Tibial artery (tissue), 4 donors: ENCODE results near the gene PCGF1.
A peak's percentile ranks its signal among the peaks of the same experiment; 100 is the strongest.

Experiments
- DNase-seq, 2 donors: peaks; one replicate each; pipeline ENCODE4 v3.0.0-alpha.2; 2019
- H3K27ac ChIP-seq, 2 donors: fragments of 200-600 bp; sonication (generic) in 1 of 2; 1 replicate in 1 of 2; 2 replicates in 1 of 2; pipeline ENCODE4 v1.5.1; 2018 to 2019; ENCODE audit warnings: mild to moderate bottlenecking in 1 of 2
- H3K27me3 ChIP-seq, 2 donors: fragments of 200-600 bp; sonication (generic) in 1 of 2; one replicate each; pipeline versions ENCODE4 v1.5.1 to v1.6.0; 2016 to 2019
- H3K36me3 ChIP-seq, 3 donors: fragments of 200-600 bp; sonication (generic) in 2 of 3; one replicate each; pipeline ENCODE4 v1.5.1; 2016 to 2019; ENCODE audit warnings: mild to moderate bottlenecking in 2 of 3
- H3K4me1 ChIP-seq, 4 donors: fragments of 200-600 bp; sonication (generic) in 2 of 4; 1 replicate in 3 of 4; 2 replicates in 1 of 4; pipeline ENCODE4 v1.5.1; 2016 to 2019
- H3K4me3 ChIP-seq, 2 donors: fragments of 200-600 bp; sonication (generic) in 1 of 2; 1 replicate in 1 of 2; 2 replicates in 1 of 2; pipeline ENCODE4 v1.5.1; 2018 to 2019; ENCODE audit warnings: mild to moderate bottlenecking in 2 of 2
- H3K9me3 ChIP-seq, 3 donors: fragments of 200-600 bp; sonication (generic) in 1 of 3; one replicate each; pipeline ENCODE4 v1.5.1; 2016 to 2019
- CTCF ChIP-seq, 2 experiments: fragments of 200-600 bp in 1 of 2; fragments of 450-650 bp in 1 of 2; IDR thresholded peaks; one replicate each; pipeline ENCODE4 v1.5.1; 2017 to 2019; ENCODE audit warnings: antibody characterized with exemption in 2 of 2, mild to moderate bottlenecking in 1 of 2, moderate library complexity in 1 of 2
- intact Hi-C: fragments of 100-400 bp; cut with DNase I; formaldehyde crosslinking; loops from one replicate; pipeline ENCODE4 v1.15.0; 2023; ENCODE audit warnings: low total_unique reads

PCGF1 gene

GRCh38 chr2:74535440-74535965 lies 28.0 kb upstream of the PCGF1 start:
- DNase-seq: peak in 1 of 2 donors; percentile 49
- no peak overlapping the region for H3K27ac ChIP-seq
- H3K27me3 ChIP-seq: no peaks in the 10 kb centered on the region
- TF ChIP-seq CTCF (IDR thresholded peaks at IDR 0.05): no peak
- H3K9me3 ChIP-seq: no peaks in the 10 kb centered on the region
- H3K36me3 ChIP-seq: peaks cover 0 to 24% (median 12%) of the 10 kb centered on the region in 3 donors
- intact Hi-C loops: no loop called here
- H3K4me3 ChIP-seq: no peak overlapping the region
- peaks cover 0 to 13% (median 12%) of the 10 kb centered on the region in 4 donors for H3K4me1 ChIP-seq

GRCh38 chr2:74534411-74534810 lies 26.9 kb upstream of the PCGF1 start:
- no peaks in the 10 kb centered on the region for H3K9me3 ChIP-seq
- H3K27me3 ChIP-seq: no peaks in the 10 kb centered on the region
- intact Hi-C loops: no loop called here
- H3K27ac ChIP-seq: no peak overlapping the region
- H3K4me3 ChIP-seq: no peak overlapping the region
- H3K36me3 ChIP-seq: peaks cover 0 to 24% (median 12%) of the 10 kb centered on the region in 3 donors
- peak in 1 of 2 donors; percentile 60 for DNase-seq
- peaks cover 0 to 14% (median 13%) of the 10 kb centered on the region in 4 donors for H3K4me1 ChIP-seq
- TF ChIP-seq CTCF (IDR thresholded peaks at IDR 0.05): no peak

- H3K36me3 ChIP-seq: peaks cover 0 to 24% (median 12%) of the 10 kb centered on the region in 3 donors
- H3K27me3 ChIP-seq: no peaks in the 10 kb centered on the region
- intact Hi-C loops: no loop called here
- DNase-seq: no peak
- no peak overlapping the region for H3K4me3 ChIP-seq
- H3K9me3 ChIP-seq: no peaks in the 10 kb centered on the region
- no peak for TF ChIP-seq CTCF (IDR thresholded peaks at IDR 0.05)
- no peak overlapping the region for H3K27ac ChIP-seq
- H3K4me1 ChIP-seq: peaks cover 0 to 20% (median 18%) of the 10 kb centered on the region in 4 donors
Observed at GRCh38 chr2:74533464-74533863, 26.0 kb upstream of the PCGF1 start.

- Histone ChIP-seq H3K4me3 (no peak overlapping the region), H3K27ac (no peak overlapping the region), H3K27me3 (no peaks in the 10 kb centered on the region), H3K9me3 (no peaks in the 10 kb centered on the region), H3K4me1 (peaks cover 0 to 28% (median 25%) of the 10 kb centered on the region in 4 donors), H3K36me3 (peaks cover 8 to 35% (median 18%) of the 10 kb centered on the region in 3 donors)
- no peak for DNase-seq
- intact Hi-C loops: no loop called here
- TF ChIP-seq CTCF (IDR thresholded peaks at IDR 0.05): no peak
Observed at GRCh38 chr2:74532222-74532621, 24.7 kb upstream of the PCGF1 start.

- intact Hi-C loops: no loop called here
- Histone ChIP-seq H3K36me3 (peaks cover 13 to 41% (median 24%) of the 10 kb centered on the region in 3 donors), H3K4me3 (no peak overlapping the region)
Observed at GRCh38 chr2:74531666-74532065, 24.2 kb upstream of the PCGF1 start.

More at GRCh38 chr2:74531666-74532065, 24.2 kb upstream of the PCGF1 start:
- no peaks in the 10 kb centered on the region for H3K27me3 ChIP-seq
- TF ChIP-seq CTCF (IDR thresholded peaks at IDR 0.05): no peak
- H3K27ac ChIP-seq: no peak overlapping the region
- H3K9me3 ChIP-seq: no peaks in the 10 kb centered on the region
- peaks cover 0 to 28% (median 25%) of the 10 kb centered on the region in 4 donors for H3K4me1 ChIP-seq
- DNase-seq: no peak
